ENCODE data around the gene MAST1.

DNA sequence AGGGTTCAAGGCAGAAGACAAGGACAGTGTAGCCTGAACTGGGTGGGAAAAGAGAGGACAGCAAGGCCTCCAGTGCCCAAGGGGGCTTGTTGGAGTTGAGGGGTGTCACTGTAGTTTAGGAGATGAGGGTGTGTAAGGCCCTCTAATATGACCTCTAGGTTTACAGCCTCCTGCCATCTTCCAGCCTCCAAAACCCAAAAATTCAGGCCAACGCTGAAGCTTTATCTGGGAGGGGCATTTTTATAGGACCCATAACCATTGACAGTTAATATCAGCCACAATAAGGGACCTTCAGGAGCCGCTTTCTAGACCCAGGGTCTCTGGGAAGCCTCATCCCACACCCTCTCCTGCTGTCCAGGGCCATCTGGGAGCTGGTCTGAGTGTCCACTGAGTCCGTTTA, 45.9 kb downstream of the MAST1 start:
- TF ChIP-seq, protein P1, sequence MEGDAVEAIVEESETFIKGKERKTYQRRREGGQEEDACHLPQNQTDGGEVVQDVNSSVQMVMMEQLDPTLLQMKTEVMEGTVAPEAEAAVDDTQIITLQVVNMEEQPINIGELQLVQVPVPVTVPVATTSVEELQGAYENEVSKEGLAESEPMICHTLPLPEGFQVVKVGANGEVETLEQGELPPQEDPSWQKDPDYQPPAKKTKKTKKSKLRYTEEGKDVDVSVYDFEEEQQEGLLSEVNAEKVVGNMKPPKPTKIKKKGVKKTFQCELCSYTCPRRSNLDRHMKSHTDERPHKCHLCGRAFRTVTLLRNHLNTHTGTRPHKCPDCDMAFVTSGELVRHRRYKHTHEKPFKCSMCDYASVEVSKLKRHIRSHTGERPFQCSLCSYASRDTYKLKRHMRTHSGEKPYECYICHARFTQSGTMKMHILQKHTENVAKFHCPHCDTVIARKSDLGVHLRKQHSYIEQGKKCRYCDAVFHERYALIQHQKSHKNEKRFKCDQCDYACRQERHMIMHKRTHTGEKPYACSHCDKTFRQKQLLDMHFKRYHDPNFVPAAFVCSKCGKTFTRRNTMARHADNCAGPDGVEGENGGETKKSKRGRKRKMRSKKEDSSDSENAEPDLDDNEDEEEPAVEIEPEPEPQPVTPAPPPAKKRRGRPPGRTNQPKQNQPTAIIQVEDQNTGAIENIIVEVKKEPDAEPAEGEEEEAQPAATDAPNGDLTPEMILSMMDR (tag by site-specific recombination; IDR thresholded peaks at IDR 0.05) = no peak
- no peak for TF ChIP-seq ZNF184 (tag by site-specific recombination; IDR thresholded peaks at IDR 0.05)
